Endothelial cell of hepatic sinusoid (primary cell): ENCODE data around the gene ANKRD23.
"Not testable (repeated sequence)": the region's sequence is repeated elsewhere in the genome, so short reads cannot be mapped to it uniquely, and the experiment has no call there.

Experiments used
- in situ Hi-C: cut with HindIII; loops from 2 replicates; pipeline ENCODE4 v1.10.0; 2017; ENCODE audit warnings: low sequenced_read_pairs

Gene ANKRD23

DNA sequence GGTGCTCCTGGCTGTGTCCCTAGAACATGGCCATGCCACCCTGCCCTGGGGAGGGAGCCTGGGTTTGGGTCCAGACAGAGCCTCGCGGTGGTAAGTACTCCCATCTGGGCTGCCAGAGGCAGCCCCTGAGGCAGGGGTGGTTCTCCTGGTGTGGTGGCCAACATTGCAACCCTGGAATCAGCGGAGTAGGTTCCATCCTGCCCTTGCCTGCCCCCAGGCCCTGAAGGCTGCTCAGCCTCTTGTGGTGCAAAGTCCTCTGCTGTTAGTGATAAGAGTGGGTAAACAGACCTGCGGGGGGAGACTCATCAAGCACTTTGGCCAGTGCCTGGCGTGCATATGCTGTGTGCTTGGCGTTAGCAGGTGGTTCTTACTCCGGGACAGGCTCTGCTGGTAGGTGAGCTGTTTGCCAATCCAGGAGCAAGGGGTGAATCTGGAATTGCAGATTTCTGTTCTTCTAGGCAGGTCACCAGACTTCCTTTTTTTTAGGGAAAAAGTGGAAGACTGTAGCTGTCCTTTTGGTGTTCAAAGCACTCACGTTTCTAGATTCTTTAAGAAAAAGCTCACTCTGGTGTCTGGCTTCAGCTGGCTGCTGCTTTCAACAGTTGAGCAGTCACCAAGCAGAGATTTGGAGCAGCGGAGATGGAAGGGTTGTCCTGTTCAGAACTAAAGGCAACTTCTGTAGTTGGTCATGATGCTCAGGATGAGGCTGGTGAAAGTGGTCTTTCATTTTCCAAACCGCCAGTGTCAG lies 24.5 kb downstream of the ANKRD23 start:
- in situ Hi-C loops, result no loop called here

DNA sequence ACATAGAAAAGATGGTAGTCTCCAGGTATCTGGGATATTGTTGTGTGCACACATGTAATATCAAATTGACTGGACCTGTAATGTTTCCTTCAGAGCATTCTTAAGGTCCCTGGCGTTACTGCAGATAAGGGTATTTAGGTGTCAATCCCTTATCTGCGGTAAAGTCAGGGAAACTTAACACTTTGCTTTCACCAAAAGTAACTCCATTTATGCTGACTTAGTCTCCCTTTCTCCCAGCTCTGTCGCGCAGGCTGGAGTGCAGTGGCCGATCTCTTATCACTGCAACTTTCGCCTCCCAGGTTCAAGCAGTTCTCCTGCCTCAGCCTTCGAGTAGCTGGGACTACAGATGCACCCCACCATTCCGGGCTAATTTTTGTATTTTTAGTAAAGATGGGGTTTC lies 25.9 kb downstream of the ANKRD23 start:
- in situ Hi-C loops, result no loop called here

DNA sequence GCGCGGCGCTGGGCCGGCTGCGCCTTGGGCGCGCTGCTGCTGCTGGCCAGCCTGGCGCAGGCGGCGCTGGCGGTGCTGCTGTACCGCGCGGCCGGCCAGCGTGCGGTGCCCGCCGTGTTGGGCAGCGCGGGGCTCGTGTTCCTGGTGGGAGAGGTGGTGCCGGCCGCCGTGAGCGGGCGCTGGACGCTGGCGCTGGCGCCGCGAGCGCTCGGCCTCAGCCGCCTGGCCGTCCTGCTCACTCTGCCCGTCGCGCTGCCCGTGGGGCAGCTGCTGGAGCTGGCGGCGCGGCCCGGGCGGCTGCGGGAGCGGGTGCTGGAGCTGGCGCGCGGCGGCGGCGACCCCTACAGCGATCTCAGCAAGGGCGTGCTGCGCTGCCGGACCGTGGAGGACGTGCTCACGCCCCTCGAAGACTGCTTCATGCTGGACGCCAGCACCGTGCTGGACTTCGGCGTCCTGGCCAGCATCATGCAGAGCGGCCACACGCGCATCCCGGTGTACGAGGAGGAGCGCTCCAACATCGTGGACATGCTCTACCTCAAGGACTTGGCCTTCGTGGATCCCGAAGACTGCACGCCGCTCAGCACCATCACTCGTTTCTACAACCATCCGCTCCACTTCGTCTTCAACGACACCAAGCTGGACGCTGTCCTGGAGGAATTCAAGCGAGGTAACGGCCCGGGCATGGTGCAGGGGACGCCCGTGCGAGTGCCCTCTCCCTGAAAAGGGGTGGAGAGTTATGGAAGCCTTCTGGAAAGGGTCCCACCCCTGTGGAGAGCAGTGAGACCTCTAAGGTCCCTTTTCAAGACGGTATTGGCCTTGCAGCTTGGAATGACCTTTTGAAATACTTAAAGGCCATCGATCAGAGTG lies 26.8 kb downstream of the ANKRD23 start:
- in situ Hi-C loops, result no loop called here

DNA sequence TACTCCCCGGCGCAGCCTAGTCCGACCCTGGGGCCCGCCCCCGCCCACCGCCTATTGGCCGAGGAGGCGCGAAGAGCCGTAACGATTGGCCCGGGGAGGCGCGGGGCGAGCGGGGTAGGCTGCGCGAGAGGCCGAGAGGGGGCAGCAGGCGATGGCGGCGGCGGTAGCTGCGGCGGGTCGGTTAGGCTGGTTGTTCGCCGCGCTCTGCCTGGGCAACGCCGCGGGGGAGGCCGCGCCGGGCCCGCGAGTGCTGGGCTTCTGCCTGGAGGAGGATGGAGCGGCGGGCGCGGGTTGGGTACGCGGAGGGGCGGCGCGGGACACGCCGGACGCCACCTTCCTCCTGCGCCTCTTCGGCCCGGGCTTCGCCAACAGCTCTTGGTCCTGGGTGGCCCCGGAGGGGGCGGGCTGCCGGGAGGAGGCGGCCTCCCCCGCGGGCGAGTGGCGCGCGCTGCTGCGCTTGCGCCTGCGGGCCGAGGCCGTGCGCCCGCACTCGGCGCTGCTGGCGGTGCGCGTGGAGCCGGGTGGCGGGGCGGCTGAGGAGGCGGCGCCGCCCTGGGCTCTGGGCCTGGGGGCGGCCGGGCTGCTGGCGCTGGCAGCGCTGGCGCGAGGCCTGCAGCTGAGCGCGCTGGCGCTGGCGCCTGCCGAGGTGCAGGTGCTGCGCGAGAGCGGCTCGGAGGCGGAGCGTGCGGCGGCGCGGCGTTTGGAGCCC lies 27.5 kb downstream of the ANKRD23 start, which contains the start of gene CNNM3:
CNNM3 (plus strand) TSS at position 142 of the 709 bp plus-strand sequence; CDS start at position 152, 10 bp downstream.
- in situ Hi-C loops, result no loop called here

DNA sequence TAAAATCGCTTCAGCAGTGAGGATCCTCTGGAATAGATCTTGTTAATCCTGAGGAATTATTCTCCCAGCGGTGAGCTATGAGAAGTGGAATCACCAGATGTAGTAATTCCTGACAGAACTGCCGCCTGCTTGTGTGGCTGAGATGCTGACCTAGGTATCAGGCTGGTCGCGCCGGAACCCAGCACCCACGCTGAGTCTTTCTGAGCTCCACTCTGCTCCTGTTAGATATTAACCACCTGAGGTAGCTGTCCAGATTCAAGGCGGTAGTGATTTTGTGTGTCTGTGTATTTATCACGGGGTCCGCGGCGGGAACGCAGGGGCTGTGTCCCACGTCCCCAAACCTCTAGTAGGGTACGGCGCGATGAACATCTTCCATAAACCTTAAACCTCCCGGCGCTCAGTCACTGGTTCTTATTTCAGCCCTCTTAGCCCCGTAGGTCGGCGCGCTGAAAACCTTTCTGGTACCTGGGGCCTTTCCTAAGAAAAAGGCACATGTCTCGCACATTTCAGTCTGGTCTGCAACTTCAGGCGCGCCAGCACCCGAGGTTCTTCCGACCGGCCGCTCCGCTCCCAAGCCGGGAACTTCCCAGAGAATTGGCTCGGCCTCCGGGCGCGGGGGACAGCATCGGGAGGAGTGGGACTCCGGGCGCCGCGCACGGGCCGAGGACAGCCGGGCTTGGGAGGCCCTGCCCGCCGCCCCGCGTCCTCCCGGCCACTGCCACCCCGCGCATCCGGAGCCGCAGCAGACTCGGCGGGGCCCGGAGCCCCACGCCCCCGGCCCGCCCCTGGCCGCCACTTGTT lies 28.3 kb downstream of the ANKRD23 start:
- in situ Hi-C loops, result no loop called here

DNA sequence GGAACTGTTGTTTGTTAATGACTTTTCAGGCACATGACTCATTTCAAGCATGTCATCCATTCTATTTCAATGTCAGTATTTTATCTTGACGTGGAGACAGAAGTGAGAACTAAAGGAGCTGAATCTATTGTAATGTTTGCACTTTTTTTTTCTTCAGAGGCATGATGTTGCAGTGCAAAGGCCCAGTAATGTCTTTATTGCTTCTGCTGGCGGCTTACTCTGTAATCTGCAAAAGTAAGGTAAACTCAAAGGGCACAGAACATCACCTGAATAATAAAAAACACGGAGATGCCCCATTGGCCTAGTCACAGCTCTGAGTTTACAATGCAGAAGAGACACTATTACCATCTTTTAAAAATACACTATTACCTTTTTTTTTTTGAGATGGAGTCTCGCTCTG lies 30.2 kb downstream of the ANKRD23 start:
- in situ Hi-C loops, result loop anchor here (5.0 kb wide), 1 partner anchor 56 kb away; no protein-coding TSS in a partner anchor

DNA sequence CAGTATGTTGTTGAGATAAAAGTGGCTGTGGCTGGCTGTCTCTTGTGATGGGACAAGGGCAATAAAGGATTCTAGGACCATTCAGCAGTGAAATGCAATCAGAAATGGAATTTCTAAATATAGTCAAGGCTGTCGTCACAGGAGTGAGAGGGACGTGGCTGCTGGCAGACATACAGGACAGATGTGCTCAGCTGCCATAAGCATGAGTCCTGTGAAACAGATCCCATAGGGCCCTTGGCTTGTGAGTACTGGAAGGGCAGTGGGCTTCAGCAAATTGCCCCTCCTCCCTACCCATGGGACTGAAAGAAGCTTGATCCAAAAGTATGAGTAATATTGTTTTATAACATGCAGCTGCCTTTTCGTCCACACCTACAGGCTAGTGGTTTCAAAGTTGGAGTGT lies 31.9 kb downstream of the ANKRD23 start:
- in situ Hi-C loops, result loop anchor here (5.0 kb wide), 1 partner anchor 55 kb away; no protein-coding TSS in a partner anchor

DNA sequence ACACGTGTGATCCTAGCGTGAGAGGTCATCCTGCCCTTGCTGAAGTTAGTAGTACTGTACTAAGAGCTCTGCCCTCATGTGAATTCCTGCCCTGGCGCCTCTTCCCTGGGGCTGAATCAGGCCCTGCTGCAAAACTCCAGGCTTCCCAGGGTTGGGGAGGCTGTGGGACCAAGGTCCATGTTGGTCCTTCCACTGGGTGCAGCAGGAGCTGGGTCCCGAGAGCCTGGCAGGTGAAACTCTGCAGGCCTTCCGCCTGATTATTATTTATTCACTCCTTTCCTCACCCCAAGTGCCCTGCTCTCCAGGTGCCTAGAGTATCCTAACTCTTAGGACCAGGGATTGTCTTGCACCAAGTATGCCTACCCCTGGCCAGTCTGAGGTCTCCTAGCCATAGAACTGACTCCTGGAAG lies 33.0 kb downstream of the ANKRD23 start:
- in situ Hi-C loops, result loop anchor here (5.0 kb wide), 1 partner anchor 53 kb away; no protein-coding TSS in a partner anchor

DNA sequence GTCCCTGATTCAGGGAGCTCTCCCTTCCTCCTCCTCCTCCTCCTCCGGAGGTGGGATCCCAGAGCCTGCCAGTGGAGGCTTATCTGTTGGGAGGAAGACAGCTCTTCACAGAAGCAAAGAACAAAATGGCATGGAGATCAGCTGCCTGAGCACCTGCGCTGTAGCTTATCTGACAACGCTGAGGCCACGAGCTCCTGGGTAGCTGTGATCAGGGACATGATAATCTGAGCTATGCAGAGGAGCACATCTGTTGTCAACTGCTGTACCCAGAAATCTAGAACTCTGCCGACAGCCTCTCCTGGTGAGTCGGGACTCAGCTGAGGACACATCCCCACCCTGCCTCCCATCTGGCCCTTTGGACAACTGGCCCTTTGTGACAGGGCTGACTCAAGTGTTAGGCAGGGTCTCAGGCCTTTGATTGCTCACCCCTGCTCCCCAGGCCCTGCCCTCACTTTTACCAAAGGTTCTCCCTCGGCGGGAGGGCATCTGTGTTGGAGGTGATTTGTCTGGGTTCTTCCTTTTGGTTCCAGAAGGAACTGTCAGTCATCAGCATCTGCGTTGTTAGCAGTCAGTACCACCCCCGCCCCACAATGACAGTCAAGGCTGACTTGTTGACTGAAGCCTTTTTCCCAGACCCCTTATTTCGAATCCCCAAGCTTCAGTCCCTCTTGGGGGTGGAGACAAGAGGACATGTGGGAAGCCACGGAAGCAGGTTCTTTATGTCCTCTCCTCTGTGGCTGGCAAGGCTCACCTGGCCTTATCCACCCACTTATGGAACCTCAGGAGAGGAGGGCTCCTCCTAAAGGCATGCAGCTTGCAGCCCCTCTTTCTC lies 33.7 kb downstream of the ANKRD23 start:
- in situ Hi-C loops, result loop anchor here (5.0 kb wide), 1 partner anchor 53 kb away; no protein-coding TSS in a partner anchor

DNA sequence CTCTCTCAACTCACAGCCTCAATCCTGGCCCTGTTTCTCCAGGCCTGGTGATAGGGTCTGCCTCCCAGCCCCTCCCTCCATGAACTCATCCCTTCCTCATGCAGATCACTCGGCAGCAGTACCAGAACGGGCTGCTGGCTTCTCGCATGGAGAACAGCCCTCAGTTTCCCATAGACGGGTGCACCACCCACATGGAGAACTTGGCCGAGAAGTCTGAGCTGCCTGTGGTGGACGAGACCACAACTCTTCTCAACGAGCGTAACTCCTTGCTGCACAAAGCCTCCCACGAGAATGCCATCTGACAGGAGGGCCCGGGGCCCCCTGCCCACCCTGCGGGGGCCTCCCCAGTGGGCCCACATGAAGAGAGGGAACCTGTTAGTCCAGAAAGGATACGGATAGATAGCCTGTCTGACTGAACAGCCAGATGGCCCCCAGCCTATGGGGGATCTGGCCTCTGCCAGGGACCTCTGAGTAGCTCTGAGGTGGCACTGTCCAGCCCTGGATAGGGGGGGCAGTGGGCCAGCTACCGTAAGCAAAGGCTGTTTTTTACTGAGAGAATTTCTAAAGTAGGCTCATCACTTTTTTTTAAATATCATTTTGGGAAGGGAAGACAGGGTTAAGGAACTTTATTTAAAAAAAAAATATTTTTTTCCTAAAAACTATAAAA lies 34.5 kb downstream of the ANKRD23 start:
- in situ Hi-C loops, result no loop called here

DNA sequence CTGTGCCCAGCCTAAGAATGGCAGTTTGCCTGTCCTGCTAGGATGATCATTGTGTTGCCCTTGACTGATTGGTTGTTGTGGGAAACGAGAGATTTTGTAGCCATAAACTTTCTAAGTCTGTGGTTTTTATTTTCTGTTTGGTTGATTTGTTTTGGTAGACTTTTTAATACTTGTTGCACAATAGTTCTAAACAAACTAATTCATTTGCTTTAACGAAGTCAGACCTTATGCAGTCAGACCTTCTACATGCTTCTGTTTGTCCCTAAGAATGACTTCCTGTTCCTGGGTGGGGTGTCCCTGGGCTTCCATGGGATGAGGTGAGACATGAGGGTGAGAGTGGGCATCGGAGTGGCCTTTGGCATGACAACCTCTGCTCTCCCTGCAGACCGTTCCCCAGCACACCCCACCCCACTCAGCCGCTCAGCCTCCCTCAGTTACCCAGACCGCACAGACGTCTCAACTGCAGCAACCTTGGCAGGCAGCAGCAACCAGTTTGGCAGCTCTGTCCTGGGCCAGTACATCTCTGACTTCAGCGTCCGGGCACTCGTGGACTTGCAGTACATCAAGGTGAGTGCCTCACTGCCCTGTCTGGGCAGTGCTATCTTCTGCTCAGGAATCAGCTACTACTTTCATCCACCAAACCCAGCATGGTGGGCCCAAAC lies 35.5 kb downstream of the ANKRD23 start:
- in situ Hi-C loops, result no loop called here

DNA sequence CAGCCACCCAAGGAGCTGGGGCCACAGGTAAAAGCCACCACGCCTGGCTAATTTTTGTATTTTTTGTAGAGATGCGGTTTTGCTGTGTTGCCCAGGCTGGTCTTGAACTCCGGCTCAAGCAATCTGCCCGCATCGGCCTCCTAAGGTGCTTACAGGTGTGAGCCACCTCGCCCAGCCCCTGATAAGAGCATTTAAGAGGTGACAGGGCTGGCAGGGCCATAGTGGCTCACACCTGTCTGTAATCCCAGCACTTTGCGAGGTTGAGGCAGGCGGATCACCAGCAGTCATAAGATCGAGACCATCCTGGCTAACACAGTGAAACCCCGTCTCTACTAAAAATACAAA lies 36.7 kb downstream of the ANKRD23 start:
- in situ Hi-C loops, result no loop called here

DNA sequence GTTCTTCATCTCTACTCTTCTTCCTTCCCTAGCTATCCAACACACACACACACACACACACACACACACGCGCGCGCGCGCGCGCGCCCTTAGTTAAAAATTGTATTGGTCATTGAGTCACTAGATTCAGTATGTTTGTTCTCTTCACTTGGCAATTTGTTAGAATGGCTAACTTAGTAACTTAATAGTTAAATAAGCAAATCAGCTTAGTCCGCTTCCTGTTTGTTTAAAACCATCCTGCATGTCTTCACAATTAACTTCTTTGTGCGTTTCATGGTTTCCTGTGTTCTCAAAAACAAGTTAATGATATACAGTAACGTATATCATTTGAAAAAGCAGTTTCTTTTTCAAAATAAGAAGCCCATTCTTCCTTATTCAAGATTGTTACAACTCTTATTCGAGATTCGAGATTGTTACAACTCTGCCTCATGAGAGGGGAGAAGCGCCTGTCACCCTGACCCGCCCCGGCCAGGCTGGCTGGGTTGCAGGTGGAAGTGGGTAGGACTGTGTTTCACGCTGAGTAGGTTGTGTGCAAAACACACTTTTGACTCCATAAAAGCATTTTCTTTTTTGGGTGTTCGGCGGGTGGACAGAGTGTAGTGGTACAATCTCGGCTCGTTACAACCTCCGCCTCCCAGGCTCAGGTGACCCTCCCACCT lies 37.2 kb downstream of the ANKRD23 start:
- in situ Hi-C loops, result no loop called here

DNA sequence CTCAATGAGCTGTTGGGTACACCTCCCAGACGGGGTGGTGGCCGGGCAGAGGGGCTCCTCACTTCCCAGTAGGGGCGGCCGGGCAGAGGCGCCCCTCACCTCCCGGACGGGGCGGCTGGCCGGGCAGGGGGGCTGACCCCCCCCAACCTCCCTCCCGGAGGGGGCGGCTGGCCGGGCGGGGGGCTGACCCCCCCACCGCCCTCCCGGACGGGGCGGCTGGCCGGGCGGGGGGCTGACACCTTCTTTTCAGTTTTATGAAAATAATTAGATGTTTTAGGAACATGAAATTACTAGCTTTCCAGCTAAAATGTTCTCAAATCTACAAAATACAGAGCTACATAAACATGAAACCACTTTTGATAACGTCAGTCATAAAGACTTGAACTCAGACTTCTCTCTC lies 37.9 kb downstream of the ANKRD23 start:
- in situ Hi-C loops, result not testable (repeated sequence)

DNA sequence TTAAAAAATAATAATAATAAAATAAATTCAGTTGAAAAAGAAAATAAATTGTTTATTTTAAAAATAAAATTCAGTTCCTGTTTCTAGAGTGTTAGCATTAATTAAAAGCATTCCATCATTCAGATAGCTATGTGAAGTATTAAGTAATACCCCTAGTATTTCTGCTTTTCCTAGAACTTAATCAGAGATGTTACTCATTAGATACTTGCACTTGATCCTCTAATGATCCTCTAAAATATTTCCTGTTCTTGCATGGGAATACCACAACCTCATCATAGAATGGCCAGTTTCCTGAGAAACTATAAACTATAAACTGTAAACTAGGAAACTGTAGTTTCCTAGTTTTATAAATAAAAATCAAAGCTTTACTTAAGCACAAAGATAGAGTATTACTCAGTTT lies 38.8 kb downstream of the ANKRD23 start:
- in situ Hi-C loops, result no loop called here

DNA sequence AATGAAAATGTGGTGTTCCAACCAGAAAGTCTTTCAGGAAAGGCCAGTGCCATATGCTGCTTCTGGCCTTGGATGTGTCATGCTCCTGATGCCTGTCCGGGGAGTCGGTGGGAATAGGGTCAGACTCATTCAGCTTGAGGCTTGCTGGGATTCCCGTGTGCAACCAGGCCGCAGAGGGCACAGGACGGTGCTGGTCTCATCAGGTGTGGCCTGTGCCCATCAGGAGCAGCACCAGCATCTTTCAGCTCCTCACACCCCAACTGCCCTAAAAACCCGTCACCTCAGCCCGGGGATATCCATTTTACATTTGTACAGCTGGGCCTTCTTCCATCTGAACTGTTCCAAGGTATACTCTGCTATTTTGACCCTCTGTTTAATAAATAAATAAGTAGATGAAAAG lies 41.1 kb downstream of the ANKRD23 start:
- in situ Hi-C loops, result no loop called here

DNA sequence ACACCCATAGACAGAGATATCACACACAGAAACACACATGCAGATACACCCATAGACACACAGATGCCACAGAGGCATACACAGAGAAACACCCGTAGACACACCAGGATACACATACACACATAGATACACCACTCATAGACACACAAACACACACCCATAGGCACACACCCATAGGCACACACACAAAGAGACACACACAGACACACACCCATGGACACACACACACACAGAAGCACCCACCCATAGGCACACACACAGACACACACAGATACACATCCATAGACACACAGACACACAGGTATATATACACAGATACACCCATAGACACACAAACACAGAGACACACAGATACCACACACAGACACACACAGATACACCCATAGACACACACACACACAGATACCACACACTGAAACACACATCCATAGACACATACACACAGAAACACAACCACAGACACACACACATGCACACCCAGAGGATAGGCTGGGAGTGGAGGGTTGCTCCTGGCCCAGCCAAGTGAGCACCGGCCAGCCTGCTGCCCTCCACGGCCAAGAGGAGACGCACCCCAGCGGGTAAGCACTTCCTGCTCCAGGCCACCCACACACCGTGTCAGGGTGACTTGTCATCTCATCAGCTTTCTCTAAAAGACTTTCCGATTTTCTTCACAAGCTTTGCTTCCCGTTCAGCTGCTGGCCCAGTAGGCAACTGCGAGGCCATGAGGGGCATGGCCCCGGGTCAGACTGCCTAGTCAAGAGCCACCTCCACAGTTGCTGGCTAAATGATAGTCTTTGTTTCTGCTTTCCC lies 41.8 kb downstream of the ANKRD23 start:
- in situ Hi-C loops, result no loop called here
